Inferior parietal cortex (tissue), 1 donor: ENCODE data around the gene PIWIL1.

Experiments
- DNase-seq: peaks from one replicate; pipeline ENCODE4 v3.0.0-alpha.2; 2016; ENCODE audit errors: extremely low spot score

PIWIL1 gene

GRCh38 chr12:130374083-130374482 is 36.4 kb downstream of the PIWIL1 start:
- no peak for DNase-seq

- DNase-seq, result no peak
These were observed 37.9 kb downstream of the PIWIL1 start for GRCh38 chr12:130375296-130376287.

- DNase-seq, result no peak
These were observed 45.1 kb downstream of the PIWIL1 start for GRCh38 chr12:130382818-130383217.

GRCh38 chr12:130384234-130384633 is 46.5 kb downstream of the PIWIL1 start:
- DNase-seq, result no peak

GRCh38 chr12:130385193-130385592 is 47.5 kb downstream of the PIWIL1 start:
- DNase-seq, result no peak

GRCh38 chr12:130391186-130391585 is 53.5 kb downstream of the PIWIL1 start:
- DNase-seq, result no peak

- DNase-seq, result no peak
These were observed 57.2 kb downstream of the PIWIL1 start for GRCh38 chr12:130394906-130395305.

- DNase-seq, result no peak
These were observed 59.0 kb downstream of the PIWIL1 start for GRCh38 chr12:130396667-130397066.

GRCh38 chr12:130398100-130398848 is 60.6 kb downstream of the PIWIL1 start:
- DNase-seq, result peak; percentile 13

- DNase-seq, result peak; percentile 42
These were observed 64.0 kb downstream of the PIWIL1 start for GRCh38 chr12:130401703-130402102.

- no peak for DNase-seq
These were observed 67.6 kb downstream of the PIWIL1 start for GRCh38 chr12:130405332-130405731.

- no peak for DNase-seq
These were observed 74.7 kb downstream of the PIWIL1 start for GRCh38 chr12:130412384-130412783.

GRCh38 chr12:130413909-130414308 is 76.2 kb downstream of the PIWIL1 start:
- DNase-seq, result no peak

- no peak for DNase-seq
These were observed 76.7 kb downstream of the PIWIL1 start for GRCh38 chr12:130414381-130414780.

GRCh38 chr12:130418251-130418650 is 80.6 kb downstream of the PIWIL1 start:
- DNase-seq, result no peak

- DNase-seq, result no peak
These were observed 81.4 kb downstream of the PIWIL1 start for GRCh38 chr12:130419116-130419515.

GRCh38 chr12:130420071-130420470 is 82.4 kb downstream of the PIWIL1 start:
- DNase-seq, result no peak

- no peak for DNase-seq
These were observed 84.2 kb downstream of the PIWIL1 start for GRCh38 chr12:130421896-130422295.
